Activated T-helper 1 cell treated with anti-CD3 and anti-CD28 coated beads, Interleukin-2, amount 50 U/mL, for 16 hours (primary cell): ENCODE results near the gene CDH26.
"Not testable (repeated sequence)": the region's sequence is repeated elsewhere in the genome, so short reads cannot be mapped to it uniquely, and the experiment has no call there.

Experiments
- DNase-seq, 2 donors: peaks; one replicate each; pipeline ENCODE4 v3.0.0-alpha.2; 2020; ENCODE audit warnings: low read depth in 1 of 2, low spot score in 1 of 2

Gene CDH26

GRCh38 chr20:59940956-59941294, 17.3 kb upstream of the CDH26 start:
- DNase-seq: no peak

GRCh38 chr20:59942245-59942644, 16.0 kb upstream of the CDH26 start:
- no peak for DNase-seq

- no peak for DNase-seq
These were observed 13.5 kb upstream of the CDH26 start for GRCh38 chr20:59944726-59945125.

GRCh38 chr20:59945175-59945574, 13.0 kb upstream of the CDH26 start:
- DNase-seq: no peak

GRCh38 chr20:59945731-59946130, 12.5 kb upstream of the CDH26 start:
- no peak for DNase-seq

GRCh38 chr20:59947376-59947775, 10.8 kb upstream of the CDH26 start:
- DNase-seq: no peak

GRCh38 chr20:59948212-59948611, 10.0 kb upstream of the CDH26 start:
- no peak for DNase-seq

- no peak for DNase-seq
These were observed 9.1 kb upstream of the CDH26 start for GRCh38 chr20:59948828-59949720.

- DNase-seq: no peak
These were observed 8.3 kb upstream of the CDH26 start for GRCh38 chr20:59949911-59950310.

- no peak for DNase-seq
These were observed 3.5 kb upstream of the CDH26 start for GRCh38 chr20:59954718-59955117.

GRCh38 chr20:59955131-59955796, 3.0 kb upstream of the CDH26 start:
- DNase-seq: no peak

GRCh38 chr20:59957568-59957967, 655 bp upstream of the CDH26 start:
- not testable (repeated sequence) for DNase-seq

- DNase-seq: no peak
These were observed 403 bp downstream of the CDH26 start for GRCh38 chr20:59958626-59959025.

- no peak for DNase-seq
These were observed 3.2 kb downstream of the CDH26 start for GRCh38 chr20:59961423-59961822.

- DNase-seq: no peak
These were observed 3.9 kb downstream of the CDH26 start for GRCh38 chr20:59962155-59962554.

GRCh38 chr20:59966428-59966827, 8.2 kb downstream of the CDH26 start:
- no peak for DNase-seq

GRCh38 chr20:59971428-59971827, 13.2 kb downstream of the CDH26 start:
- no peak for DNase-seq

GRCh38 chr20:59972037-59972801, 14.0 kb downstream of the CDH26 start:
- no peak for DNase-seq

- DNase-seq: no peak
These were observed 18.0 kb downstream of the CDH26 start for GRCh38 chr20:59976156-59976782.

- DNase-seq: no peak
These were observed 18.9 kb downstream of the CDH26 start for GRCh38 chr20:59977086-59977485.

GRCh38 chr20:59983076-59983475, 24.9 kb downstream of the CDH26 start:
- DNase-seq: no peak
